Activated CD8-positive, alpha-beta memory T cell treated with anti-CD3 and anti-CD28 coated beads for 36 hours (primary cell): Measurements from ENCODE around the gene RNF38. TPM values are rescaled to one million over a fixed set of nuclear protein-coding genes. Genes with fewer than 3 reads are reported as not detected.
"Not testable (repeated sequence)": the region's sequence is repeated elsewhere in the genome, so short reads cannot be mapped to it uniquely, and the experiment has no call there.

Source experiments
- CTCF ChIA-PET: fragments of 350-600 bp; sonication (Branson Sonifier 250); formaldehyde crosslinking; loops from one replicate; lab custom pipeline; 2021; ENCODE audit warnings: antibody characterized with exemption; lab: Charles Lee
- POLR2A ChIA-PET: fragments of 350-600 bp; sonication (Branson Sonifier 250); formaldehyde crosslinking; loops from one replicate; lab custom pipeline; 2021; ENCODE audit warnings: antibody characterized with exemption; lab: Charles Lee
- total RNA-seq, 2 experiments: library from RNA; stranded (reverse); gene quantifications; one replicate each; pipeline ENCODE4 v1.2.3, GENCODE V29; 2021

Gene RNF38
- 10 to 100 TPM; 38.0 to 40.4 TPM for total RNA-seq

DNA sequence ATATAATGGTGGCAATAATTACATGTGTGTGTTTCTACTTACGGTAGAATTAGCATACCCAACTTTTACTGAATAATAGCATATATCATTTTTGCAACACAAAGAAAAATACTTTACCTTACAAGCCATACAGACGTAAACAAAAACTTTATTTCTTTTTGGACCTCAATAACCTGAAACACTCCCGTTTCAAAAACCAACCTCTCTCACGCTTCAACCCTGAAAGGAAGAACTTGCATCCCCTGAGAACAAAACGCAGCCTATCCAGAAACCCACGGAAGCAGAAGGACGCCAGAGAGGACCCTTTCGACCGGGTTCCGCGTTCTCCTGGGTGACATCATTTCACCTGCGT is at the start of gene RNF38:
Gene RNF38, minus strand, starts transcription at position 290 of the 352 bp plus-strand sequence. Its CDS starts 161 bp downstream, at position 129.
- CTCF ChIA-PET, result no interaction called here
- POLR2A ChIA-PET, result interaction anchor here (0.8 to 1.5 kb wide), 2 partner anchors 86 to 210 kb away, joined by 3 read pairs; partner anchors contain the start of gene CLTA

DNA sequence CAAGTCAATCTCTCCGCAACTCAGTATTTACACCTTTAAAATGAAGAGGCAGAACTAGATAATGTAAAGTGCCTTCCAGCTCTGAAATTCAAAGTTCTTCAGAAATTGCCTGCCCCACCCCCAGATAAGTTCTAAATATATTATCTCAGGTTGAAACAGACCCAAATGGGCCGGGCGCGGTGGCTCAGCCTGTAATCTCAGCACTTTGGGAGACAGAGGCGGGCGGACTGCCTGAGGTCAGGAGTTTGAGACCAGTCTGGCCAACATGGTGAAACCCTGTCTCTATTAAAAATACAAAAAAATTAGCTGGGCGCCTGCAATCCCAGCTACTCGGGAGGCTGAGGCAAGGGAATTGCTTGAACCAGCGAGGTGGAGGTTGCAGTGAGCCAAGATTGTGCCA is 48.5 kb upstream of the RNF38 start:
- CTCF ChIA-PET, result interaction anchor here (1.0 to 1.2 kb wide), 2 partner anchors 10 to 41 kb away, joined by 3 read pairs; no protein-coding TSS in a partner anchor

DNA sequence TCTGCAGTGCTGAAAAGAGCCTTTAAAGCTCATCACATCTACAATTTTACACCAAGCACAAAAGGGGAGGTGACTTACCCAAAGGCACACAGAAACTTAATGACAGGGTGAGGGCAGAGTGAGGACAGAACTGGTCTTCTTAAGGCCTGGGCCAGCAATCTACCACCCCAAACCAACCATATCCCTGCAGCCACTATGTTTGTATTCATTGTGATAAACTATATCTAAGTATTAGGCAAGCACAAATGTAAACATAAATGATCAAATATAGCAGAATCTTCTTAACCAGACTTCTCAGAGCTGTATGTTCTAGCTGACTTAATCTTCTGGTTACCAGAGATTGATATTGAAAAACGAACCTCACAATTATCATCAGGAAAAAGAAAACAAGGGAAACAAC is 47.9 kb upstream of the RNF38 start:
- CTCF ChIA-PET, result interaction anchor here (0.5 to 1.2 kb wide), 3 partner anchors 11 to 40 kb away, joined by 3 read pairs; no protein-coding TSS in a partner anchor
- POLR2A ChIA-PET, result no interaction called here

More for the DNA sequence above, 48.5 kb upstream of the RNF38 start:
- POLR2A ChIA-PET, result not testable (repeated sequence)

DNA sequence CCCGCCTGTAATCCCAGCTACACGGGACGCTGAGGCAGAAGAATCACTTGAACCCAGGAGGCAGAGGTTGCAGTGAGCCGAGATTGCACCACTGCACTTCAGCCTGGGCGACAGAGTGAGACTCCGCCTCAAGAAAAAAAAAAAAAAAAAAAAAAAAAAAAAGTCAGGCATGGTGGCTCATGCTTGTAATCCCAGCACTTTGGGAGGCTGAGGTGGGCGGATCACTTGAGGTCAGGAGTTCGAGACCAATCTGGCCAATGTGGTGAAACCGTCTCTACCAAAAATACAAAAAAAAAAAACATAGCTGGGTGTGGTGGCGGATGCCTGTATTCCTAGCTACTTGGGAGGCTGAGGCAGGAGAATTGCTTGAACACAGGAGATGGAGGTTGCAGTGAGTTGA is 46.6 kb upstream of the RNF38 start:
- CTCF ChIA-PET, result interaction anchor here (0.7 kb wide), 2 partner anchors 10 to 352 kb away, joined by 3 read pairs; no protein-coding TSS in a partner anchor
- POLR2A ChIA-PET, result not testable (repeated sequence)

DNA sequence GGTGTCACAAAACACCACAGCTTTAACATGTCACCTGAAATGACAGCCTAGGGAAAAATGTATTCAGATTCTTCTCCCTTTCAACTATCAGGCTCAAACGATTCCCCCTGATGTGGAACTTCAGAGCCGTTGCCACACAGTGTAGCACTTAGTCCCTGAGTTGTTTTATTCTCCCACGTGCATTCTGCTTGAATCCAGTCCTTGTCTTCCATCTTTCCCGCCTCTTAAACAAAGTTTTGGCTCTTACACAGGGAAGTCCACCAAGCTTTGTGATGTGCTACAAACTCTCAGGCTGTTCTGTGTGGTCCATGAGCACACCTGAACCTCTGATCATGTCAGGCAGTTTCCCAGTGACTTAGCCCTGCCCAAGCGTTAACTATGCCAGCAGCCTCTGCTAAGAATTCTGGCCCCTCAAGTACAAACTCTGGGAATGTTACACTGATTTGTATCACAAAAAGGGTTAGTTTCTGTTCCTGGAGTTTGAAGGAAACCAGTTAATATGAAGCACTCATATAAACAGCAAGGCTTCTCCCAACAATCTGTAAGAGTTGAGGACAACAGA is 45.8 kb upstream of the RNF38 start:
- ChIA-PET POLR2A (no interaction called here), CTCF (no interaction called here)

DNA sequence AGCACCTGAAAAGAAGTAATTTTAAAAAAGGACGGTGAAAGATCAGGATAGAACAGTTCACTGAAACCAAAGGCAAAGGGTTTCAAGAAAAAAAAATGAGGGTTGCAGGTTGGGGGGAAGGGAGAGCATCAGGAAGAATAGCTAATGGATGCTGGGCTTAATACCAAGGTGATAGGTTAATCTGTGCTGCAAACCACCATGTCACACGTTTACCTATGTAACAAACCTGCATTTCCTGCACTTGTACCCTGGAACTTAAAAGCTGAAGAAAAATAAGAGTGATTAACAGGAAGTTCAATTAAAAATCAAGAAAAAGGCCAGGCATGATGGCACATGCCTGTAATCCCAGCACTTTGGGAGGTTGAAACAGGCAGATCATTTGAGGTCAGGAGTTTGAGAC is 44.1 kb upstream of the RNF38 start:
- ChIA-PET CTCF (interaction anchor here (0.6 to 1.1 kb wide), 5 partner anchors 37 to 111 kb away, joined by 3 to 4 read pairs (median 3); no protein-coding TSS in a partner anchor), POLR2A (no interaction called here)

DNA sequence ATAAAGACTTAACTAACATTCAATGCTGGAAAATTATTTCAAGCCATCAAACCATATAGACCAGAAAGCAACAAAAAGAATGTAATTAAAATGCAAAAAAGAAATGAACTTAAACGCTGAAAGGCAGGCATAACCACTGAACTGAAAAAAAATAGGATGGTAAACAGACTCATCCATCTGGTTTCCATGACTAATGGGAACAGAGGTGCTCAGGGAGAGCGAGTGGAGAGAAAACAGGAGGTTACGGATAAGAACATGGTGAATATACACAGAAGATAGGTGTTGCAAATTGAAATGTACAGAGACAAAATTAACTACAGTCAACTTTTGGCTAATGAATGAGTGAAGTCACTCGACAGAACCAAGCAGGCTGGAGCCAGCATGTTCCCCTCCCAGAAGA is 43.5 kb upstream of the RNF38 start:
- CTCF ChIA-PET, result interaction anchor here (1.1 kb wide), 1 partner anchor 59 kb away, joined by 3 read pairs; no protein-coding TSS in a partner anchor
- POLR2A ChIA-PET, result no interaction called here

DNA sequence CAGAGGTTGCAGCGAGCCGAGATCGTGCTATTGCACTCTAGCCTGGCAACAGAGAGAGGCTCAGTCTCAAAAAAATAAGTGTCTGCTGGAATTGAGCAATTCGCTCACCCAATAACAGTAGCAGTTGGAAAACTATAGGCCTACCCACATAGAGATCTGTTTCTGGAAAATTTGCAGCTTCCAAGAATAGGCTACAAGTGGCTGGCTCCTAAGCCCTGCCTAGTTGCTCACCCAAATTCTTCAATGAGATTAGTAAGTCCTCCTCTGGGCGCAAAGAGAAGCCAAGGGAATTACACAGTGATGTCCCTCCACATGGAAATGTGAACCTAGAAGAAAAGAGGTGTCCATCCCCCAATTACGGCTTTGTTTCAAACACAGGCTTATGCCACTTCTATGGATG is 42.6 kb upstream of the RNF38 start:
- ChIA-PET POLR2A (no interaction called here), CTCF (interaction anchor here (0.9 to 1.3 kb wide), 2 partner anchors 36 to 42 kb away, joined by 3 to 5 read pairs; no protein-coding TSS in a partner anchor)

DNA sequence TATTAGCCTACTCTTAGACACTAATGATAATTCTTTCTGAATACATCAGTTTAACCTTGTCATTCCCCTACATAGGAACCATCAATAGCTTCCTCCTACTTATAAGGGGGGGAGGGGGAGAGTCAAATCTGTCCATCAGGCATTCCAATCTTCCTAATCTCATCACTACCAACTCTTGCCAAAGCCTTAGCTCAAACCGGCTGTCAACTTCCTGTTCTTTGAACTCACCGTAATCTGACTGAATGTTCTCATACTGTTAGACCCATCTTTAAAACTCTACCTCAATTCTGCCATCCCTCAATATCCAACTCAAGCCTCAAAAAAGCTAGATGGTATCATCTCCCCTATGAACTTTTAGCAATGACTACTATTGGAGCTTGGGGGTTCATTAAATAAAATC is 41.9 kb upstream of the RNF38 start:
- POLR2A ChIA-PET, result no interaction called here
- CTCF ChIA-PET, result interaction anchor here (0.9 to 1.3 kb wide), 3 partner anchors 35 to 115 kb away, joined by 3 to 6 read pairs (median 5); no protein-coding TSS in a partner anchor

DNA sequence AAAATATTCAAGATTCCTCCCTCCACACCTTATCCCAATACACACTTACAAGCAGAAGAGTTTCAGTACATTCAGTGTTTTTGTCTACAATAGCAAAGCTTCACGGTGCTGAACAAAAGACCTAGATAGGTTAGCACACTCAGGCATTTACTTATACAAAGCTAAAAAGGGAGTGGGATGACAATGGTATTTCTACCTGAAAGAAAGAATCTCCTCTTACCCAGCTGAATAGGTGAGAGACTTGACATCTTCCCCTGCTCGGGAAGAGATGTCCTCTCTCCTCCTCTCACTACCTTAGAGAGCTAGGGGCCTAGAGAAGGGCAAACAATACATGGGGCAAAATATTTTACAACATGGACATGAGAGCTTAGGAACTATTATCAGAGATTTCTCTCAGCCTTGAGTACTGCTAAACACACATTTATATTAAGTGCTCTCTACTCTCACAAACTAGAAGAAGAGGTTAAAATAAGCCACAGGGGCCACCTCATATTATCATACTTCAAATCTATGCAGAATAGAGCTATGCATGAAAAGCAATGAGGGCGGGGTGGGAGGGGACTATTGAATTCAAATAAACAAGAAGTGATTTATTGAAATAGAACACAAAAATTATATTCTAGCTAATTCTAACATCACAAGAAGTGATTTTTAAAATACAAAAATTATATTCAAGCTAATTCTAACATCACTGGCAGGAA is 38.6 kb upstream of the RNF38 start:
- POLR2A ChIA-PET, result interaction anchor here (0.6 to 0.7 kb wide), 2 partner anchors 14 to 213 kb away, joined by 4 read pairs; no protein-coding TSS in a partner anchor
- CTCF ChIA-PET, result interaction anchor here (1.2 kb wide), 1 partner anchor 21 kb away, joined by 3 read pairs; no protein-coding TSS in a partner anchor

DNA sequence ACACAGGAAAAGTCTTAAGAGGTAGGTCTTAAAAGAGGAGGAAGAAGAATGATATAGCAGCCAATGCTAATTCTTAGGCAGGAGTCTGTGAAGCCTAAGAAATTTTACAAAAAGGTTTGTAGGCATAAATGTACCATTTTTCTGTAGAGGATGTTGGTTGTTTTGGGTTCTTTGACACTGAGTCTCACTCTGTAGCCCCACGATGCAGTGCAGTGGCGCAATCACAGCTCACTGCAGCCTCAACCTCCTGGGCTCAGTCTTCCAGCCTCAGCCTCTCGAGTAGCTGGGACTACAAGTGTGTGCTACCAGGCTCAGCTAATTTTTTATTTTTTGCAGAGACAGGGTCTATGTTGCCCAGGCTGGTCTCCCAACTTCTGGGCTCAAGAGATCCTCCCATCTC is 37.7 kb upstream of the RNF38 start:
- POLR2A ChIA-PET, result no interaction called here
- CTCF ChIA-PET, result no interaction called here

DNA sequence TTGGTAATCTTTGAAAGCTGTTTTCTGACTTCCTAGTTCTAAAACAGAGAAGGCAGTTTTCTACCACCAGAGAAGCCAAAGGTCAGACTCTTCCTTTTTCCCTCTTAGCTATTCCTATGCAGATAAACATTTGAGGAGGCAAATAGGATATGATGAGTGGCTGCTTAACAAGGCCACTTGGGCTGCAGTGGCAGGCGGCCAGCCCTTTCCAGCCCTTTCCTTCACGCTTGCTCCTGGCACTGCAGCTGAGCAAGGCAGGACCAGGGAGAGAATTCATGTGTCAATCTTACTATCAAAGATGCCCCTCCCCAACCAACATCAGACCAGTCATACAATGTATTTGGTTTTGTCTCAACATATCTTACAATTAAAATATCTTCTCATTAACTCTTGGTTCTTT is 36.8 kb upstream of the RNF38 start:
- POLR2A ChIA-PET, result no interaction called here
- CTCF ChIA-PET, result interaction anchor here (0.6 to 1.1 kb wide), 3 partner anchors 10 to 144 kb away, joined by 3 to 4 read pairs (median 3); no protein-coding TSS in a partner anchor

DNA sequence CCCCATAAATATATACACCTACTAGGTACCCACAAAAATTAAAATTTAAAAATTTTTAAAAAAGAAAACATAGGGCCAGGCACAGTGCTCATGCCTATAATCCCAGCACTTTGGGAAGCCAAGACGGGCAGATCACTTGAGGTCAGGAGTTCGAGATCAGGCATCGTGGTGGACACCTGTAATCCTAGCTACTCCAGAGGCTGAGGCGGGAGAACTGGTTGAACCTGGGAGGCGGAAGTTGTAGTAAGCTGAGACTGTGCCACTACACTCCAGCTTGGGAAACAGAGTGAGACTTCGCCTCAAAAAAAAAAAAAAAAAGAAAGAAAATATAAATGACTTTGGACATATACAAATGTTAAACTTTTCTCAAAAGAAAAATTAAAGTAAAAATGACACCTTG is 33.3 kb upstream of the RNF38 start:
- ChIA-PET POLR2A (no interaction called here), CTCF (no interaction called here)

DNA sequence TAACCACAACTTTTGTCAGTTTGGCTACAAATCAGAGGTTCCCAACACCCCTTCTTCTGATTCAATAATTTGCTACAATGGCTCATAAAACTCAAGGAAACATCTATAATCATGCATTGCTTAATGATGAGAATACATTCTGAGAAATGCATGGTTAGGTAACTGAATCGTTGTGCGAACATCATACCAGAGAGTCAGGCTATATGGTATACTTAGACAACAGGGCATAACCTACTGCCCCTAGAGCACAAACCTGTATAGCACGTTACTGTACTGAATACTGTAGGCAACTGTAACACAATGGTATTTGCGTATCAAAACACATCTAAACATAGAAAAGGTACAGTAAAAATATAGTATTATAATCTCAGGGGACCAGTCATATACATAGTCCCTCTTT is 31.0 kb upstream of the RNF38 start:
- ChIA-PET POLR2A (no interaction called here), CTCF (interaction anchor here (0.9 kb wide), 1 partner anchor 119 kb away, joined by 5 read pairs; no protein-coding TSS in a partner anchor)

DNA sequence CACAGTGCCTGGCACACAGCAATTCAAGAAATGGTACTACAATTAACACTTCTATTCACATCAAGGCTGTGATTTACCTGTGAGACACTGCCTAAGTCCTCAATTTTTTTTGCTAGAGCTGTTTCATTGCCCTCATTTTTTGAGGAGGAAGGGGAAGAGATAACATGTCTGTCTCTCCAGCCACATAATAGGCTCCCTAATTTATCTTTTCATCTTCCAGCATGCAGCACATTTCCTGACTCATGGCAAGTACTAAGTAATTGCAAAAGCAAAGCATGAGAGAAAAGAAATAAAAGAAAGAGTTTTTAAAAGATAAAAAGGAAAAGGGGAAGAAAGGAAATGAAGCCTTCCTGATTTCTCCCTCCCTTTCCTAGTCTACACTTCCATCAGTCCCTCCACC is 26.9 kb upstream of the RNF38 start:
- ChIA-PET POLR2A (no interaction called here), CTCF (no interaction called here)

DNA sequence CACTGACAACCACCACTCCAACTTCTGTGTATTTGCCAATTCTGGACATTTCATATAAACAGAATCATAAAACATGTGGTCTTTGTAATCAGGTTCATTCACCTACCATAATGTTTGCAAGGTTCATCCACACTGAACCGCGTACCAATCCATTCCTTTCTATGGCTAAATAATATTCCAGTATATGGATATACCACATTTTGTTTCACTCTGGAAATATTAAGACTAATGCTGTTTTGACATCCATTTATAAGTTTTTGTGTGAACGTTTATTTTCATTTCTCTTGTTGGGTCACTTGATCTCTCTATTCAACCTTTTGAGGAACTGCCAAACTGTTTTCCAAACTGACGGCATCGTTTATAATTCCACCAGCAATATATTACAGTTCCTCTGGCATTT is 26.3 kb upstream of the RNF38 start:
- ChIA-PET POLR2A (no interaction called here), CTCF (no interaction called here)

DNA sequence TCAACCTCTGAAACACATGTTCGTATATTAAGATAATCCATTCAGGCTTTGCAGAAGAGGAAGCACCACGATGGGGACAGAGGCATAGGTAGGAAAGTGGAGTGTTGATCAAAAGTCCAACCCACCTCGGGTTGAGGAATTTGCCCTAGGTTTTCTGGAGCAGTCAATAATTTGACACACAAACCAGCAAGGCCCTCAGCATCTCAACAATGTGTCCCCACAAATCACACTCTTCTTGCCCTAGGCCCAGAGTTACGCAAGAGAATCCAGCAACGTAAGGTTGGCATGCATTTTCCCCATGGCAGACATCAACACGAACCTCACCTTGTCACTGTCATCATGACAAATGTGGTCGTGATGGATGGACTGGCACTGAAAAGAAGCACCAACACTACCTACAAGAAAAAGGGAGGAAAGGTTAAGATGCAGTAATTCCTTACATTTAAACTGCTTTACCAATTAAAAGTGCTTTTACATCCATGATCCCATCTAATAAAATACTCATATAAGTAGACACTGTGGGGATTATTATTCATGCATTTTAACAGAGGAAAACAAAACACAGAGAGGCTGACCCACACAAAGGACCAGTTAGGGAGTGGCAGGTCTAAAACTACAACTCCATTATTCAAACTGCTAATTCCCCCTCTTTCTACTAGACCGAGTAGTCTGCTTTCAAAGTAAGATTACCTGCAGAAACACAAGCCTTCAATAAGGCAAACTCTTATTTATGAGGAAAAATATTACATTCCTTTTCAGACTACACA is 24.4 kb upstream of the RNF38 start:
- CTCF ChIA-PET, result no interaction called here

DNA sequence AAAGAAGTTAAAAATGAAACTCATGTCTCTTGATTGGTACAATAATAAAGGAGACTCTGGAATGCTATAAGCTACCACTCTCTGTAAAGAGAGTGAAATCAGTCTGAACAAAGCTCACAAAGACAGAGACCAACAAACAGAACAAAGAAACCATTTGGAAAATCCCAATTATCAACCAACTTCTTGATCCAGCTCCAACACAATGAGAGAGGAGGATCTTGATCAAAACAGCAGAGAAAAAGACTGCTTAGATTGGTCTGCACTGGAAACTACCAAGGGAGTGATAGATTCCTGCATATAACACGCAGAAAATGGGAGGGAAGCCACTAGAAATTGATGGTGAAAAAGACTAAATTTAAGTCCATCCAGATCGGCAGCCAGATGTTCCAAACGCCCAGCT is 23.1 kb upstream of the RNF38 start:
- POLR2A ChIA-PET, result no interaction called here
- CTCF ChIA-PET, result no interaction called here

More for the DNA sequence above, 24.4 kb upstream of the RNF38 start:
- POLR2A ChIA-PET, result no interaction called here

DNA sequence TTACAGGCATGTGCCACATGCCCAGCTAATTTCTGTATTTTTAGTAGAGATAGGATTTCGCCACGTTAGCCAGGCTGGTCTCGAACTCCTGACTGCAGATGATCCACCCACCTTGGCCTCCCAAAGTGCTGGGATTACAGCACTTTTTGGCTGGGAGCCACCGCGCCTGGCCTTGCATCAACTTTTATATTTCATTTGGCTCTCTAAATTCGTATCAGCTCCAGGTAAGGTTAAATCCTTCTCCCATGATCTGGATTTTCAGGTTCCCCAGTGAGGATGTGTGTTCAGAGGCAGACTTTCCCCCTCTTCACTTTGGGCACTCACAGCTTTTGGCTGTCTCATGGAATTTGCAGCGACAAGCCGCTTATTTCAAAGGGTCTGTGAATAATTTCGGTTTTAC is 16.8 kb upstream of the RNF38 start:
- POLR2A ChIA-PET, result no interaction called here

More for the DNA sequence above, 16.8 kb upstream of the RNF38 start:
- CTCF ChIA-PET, result interaction anchor here (1.2 to 1.3 kb wide), 2 partner anchors 10 to 22 kb away, joined by 3 to 4 read pairs; no protein-coding TSS in a partner anchor
